Kidney epithelial cell (primary cell): ENCODE data around the gene ATF2. TPM values are rescaled to one million over a fixed set of nuclear protein-coding genes. Genes with fewer than 3 reads are reported as not detected.

Experiments
- DNase-seq: peaks from one replicate; pipeline ENCODE4 v3.0.0-alpha.2; 2010; ENCODE audit warnings: low read depth
- H3K27me3 ChIP-seq: 2 replicates; pipeline ENCODE4 v1.6.0; 2011; ENCODE audit warnings: low read length; ENCODE audit not compliant: control insufficient read depth, insufficient read depth
- H3K36me3 ChIP-seq: 2 replicates; pipeline ENCODE4 v1.5.1; 2011; ENCODE audit warnings: low read length; ENCODE audit not compliant: control insufficient read depth, insufficient read depth
- H3K4me3 ChIP-seq: 2 replicates; pipeline ENCODE4 v1.5.1; 2011; ENCODE audit warnings: low read depth, mild to moderate bottlenecking, control low read depth, low read length
- total RNA-seq: library from RNA; depleted of rRNA; stranded (reverse); fragments of >200 nt; gene quantifications from 2 replicates; pipeline ENCODE4 v1.2.3, GENCODE V29; 2015
- TF ChIP-seq, protein P1 (sequence below): IDR thresholded peaks from 2 replicates; pipeline ENCODE4 v1.5.1; 2011; ENCODE audit warnings: mild to moderate bottlenecking, moderate library complexity, low read length, control low read depth, inconsistent platforms; ENCODE audit not compliant: insufficient read depth, poor library complexity, severe bottlenecking

Gene ATF2
- total RNA-seq, 1 donor from 2014 or later = 35.1 TPM

GRCh38 chr2:175055993-175056392 is 112.0 kb downstream of the ATF2 start:
- TF ChIP-seq, protein P1, sequence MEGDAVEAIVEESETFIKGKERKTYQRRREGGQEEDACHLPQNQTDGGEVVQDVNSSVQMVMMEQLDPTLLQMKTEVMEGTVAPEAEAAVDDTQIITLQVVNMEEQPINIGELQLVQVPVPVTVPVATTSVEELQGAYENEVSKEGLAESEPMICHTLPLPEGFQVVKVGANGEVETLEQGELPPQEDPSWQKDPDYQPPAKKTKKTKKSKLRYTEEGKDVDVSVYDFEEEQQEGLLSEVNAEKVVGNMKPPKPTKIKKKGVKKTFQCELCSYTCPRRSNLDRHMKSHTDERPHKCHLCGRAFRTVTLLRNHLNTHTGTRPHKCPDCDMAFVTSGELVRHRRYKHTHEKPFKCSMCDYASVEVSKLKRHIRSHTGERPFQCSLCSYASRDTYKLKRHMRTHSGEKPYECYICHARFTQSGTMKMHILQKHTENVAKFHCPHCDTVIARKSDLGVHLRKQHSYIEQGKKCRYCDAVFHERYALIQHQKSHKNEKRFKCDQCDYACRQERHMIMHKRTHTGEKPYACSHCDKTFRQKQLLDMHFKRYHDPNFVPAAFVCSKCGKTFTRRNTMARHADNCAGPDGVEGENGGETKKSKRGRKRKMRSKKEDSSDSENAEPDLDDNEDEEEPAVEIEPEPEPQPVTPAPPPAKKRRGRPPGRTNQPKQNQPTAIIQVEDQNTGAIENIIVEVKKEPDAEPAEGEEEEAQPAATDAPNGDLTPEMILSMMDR = no peak
- DNase-seq = no peak
- no peak overlapping the region for H3K4me3 ChIP-seq
- no peaks in the 10 kb centered on the region for H3K36me3 ChIP-seq
- H3K27me3 ChIP-seq = no peaks in the 10 kb centered on the region

- Histone ChIP-seq H3K4me3 (no peak overlapping the region), H3K27me3 (no peaks in the 10 kb centered on the region), H3K36me3 (no peaks in the 10 kb centered on the region)
- TF ChIP-seq, protein P1 = no peak
- DNase-seq = no peak
Observed at GRCh38 chr2:175054340-175054739, 113.7 kb downstream of the ATF2 start.

DNA sequence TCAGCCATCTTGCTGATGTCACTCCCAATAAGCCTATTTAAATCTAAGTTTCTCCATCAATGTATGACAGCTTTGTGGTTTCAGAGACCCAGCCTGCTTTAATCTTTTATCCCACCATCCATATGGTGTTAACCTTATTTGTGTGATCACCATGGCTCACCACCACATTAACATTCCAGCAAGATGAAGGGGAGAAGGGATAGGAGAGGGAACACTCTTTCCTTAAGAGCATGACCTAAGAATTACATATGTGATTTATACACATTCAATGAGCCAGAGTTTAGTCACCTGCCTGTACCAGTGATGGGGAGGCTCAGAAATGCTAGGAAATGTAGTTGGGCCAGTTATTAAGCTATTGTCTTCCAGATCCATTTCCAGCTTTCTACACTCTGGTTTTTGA is 118.3 kb downstream of the ATF2 start:
- no peak for DNase-seq
- Histone ChIP-seq H3K27me3 (no peaks in the 10 kb centered on the region), H3K36me3 (no peaks in the 10 kb centered on the region), H3K4me3 (no peak overlapping the region)
- TF ChIP-seq, protein P1 = no peak

DNA sequence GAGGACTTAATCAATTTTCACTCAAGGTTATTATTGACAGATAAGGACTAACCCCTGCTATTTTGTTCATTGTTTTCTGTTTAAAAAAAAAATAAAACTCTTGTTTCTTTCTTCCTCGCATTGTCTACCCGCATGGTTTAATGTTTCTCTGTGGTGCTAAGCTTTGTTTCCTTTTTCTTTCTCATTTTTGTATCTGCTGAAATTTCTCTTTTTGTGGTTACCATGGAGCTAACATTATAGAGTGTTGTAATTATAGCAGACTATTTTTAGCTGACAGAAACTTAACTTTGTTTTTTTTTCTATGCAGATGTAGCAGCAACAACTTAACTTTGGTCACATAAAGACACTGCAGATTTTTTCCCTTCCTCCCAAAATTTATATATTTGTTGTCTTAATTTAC is 119.7 kb downstream of the ATF2 start:
- H3K27me3 ChIP-seq = no peaks in the 10 kb centered on the region
- no peak for DNase-seq
- H3K4me3 ChIP-seq = no peak overlapping the region
- no peaks in the 10 kb centered on the region for H3K36me3 ChIP-seq
- TF ChIP-seq, protein P1 = no peak

DNA sequence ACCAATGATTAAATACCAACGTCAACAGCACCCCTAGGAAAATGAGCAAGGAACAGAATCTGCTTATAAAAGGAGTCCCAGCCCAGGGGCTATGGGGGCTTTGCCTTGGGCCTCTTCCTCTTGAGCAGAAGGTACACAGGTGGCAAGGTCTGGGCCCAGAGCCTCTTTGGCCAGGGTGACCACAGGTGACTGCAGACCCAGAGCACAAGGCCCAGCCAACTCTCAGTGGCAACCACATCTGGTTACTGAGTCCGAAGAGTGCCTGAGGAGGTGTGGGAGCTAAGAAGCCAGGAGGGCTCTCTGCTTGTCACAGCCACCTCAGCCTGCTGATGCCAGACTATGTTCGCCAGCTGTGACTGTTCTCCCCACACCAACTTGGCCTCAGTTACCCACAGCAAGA is 128.5 kb downstream of the ATF2 start:
- no peaks in the 10 kb centered on the region for H3K27me3 ChIP-seq

GRCh38 chr2:175039031-175039430 is 129.0 kb downstream of the ATF2 start:
- TF ChIP-seq, protein P1 = no peak
- Histone ChIP-seq H3K27me3 (no peaks in the 10 kb centered on the region), H3K4me3 (no peak overlapping the region), H3K36me3 (no peaks in the 10 kb centered on the region)
- no peak for DNase-seq

More for the DNA sequence above, 128.5 kb downstream of the ATF2 start:
- TF ChIP-seq, protein P1 = no peak
- no peak for DNase-seq
- Histone ChIP-seq H3K4me3 (no peak overlapping the region), H3K36me3 (no peaks in the 10 kb centered on the region)
